Osteoblast (primary cell): ENCODE data around the gene RPS6KA3. TPM values are rescaled to one million over a fixed set of nuclear protein-coding genes. Genes with fewer than 3 reads are reported as not detected.

ENCODE experiments used
- DNase-seq: peaks from one replicate; pipeline ENCODE4 v3.0.0; 2011; ENCODE audit warnings: low spot score, mixed read lengths; ENCODE audit not compliant: insufficient read length; ENCODE audit errors: missing footprints
- H2AFZ ChIP-seq: 2 replicates; pipeline ENCODE4 v1.6.0; 2011; ENCODE audit warnings: mild to moderate bottlenecking, low read length
- H3K27ac ChIP-seq: 2 replicates; pipeline ENCODE4 v1.5.1; 2011; ENCODE audit warnings: mild to moderate bottlenecking, low read depth, low read length, moderate library complexity
- H3K27me3 ChIP-seq: 2 replicates; pipeline ENCODE4 v1.6.0; 2012; ENCODE audit warnings: mild to moderate bottlenecking, control low read depth, inconsistent platforms, low read length, moderate library complexity; ENCODE audit not compliant: insufficient read depth
- H3K36me3 ChIP-seq: 2 replicates; pipeline ENCODE4 v1.5.1; 2011; ENCODE audit warnings: mild to moderate bottlenecking, low read length, control low read depth, moderate library complexity; ENCODE audit not compliant: insufficient read depth
- H3K4me1 ChIP-seq: 2 replicates; pipeline ENCODE4 v1.5.1; 2011; ENCODE audit warnings: mild to moderate bottlenecking, low read length, control low read depth, moderate library complexity; ENCODE audit not compliant: insufficient read depth
- H3K4me2 ChIP-seq: 2 replicates; pipeline ENCODE4 v1.6.0; 2011; ENCODE audit warnings: mild to moderate bottlenecking, low read length; ENCODE audit not compliant: insufficient read depth
- H3K4me3 ChIP-seq: fragments of 200-600 bp; sonication (generic); 3 replicates; pipeline ENCODE4 v1.5.1; 2012; ENCODE audit warnings: mild to moderate bottlenecking, low read length, inconsistent platforms; ENCODE audit not compliant: insufficient read depth
- H3K79me2 ChIP-seq: 2 replicates; pipeline ENCODE4 v1.6.0; 2012; ENCODE audit warnings: mild to moderate bottlenecking, low read length, control low read depth, inconsistent platforms; ENCODE audit not compliant: insufficient read depth
- H3K9me3 ChIP-seq: 2 replicates; pipeline ENCODE4 v1.5.1; 2011; ENCODE audit warnings: low read depth, low read length, control low read depth
- H4K20me1 ChIP-seq: 2 replicates; pipeline ENCODE4 v1.6.0; 2012; ENCODE audit warnings: mild to moderate bottlenecking, low read length, control low read depth; ENCODE audit not compliant: insufficient read depth
- CTCF ChIP-seq: IDR thresholded peaks from 2 replicates; pipeline ENCODE4 v1.5.1; 2011; ENCODE audit warnings: mild to moderate bottlenecking, low read depth, low read length, moderate library complexity; ENCODE audit errors: extremely low read depth
- total RNA-seq: library from RNA; depleted of rRNA; stranded (reverse); fragments of >200 nt; gene quantifications from 2 replicates; pipeline ENCODE4 v1.2.3, GENCODE V29; 2012

Gene RPS6KA3
- total RNA-seq, 1 donor = 54.6 TPM

GRCh38 chrX:20227116-20227515, 39.6 kb downstream of the RPS6KA3 start:
- H3K4me3 ChIP-seq = no peak overlapping the region
- H3K4me2 ChIP-seq = no peak overlapping the region
- H3K27ac ChIP-seq = no peak overlapping the region
- no peaks in the 10 kb centered on the region for H3K9me3 ChIP-seq
- no peak for TF ChIP-seq CTCF
- H2AFZ ChIP-seq = no peak overlapping the region
- no peaks in the 10 kb centered on the region for H3K36me3 ChIP-seq
- peaks cover under 1% of the 10 kb centered on the region for H3K79me2 ChIP-seq
- no peaks in the 10 kb centered on the region for H3K27me3 ChIP-seq
- H3K4me1 ChIP-seq = peaks cover 3% of the 10 kb centered on the region
- DNase-seq = no peak
- no peaks in the 10 kb centered on the region for H4K20me1 ChIP-seq

- no peaks in the 10 kb centered on the region for H3K9me3 ChIP-seq
- DNase-seq = no peak
- no peak overlapping the region for H3K27ac ChIP-seq
- H3K79me2 ChIP-seq = peaks cover 4% of the 10 kb centered on the region
- H3K36me3 ChIP-seq = no peaks in the 10 kb centered on the region
- no peak overlapping the region for H3K4me3 ChIP-seq
- no peak overlapping the region for H2AFZ ChIP-seq
- H3K4me2 ChIP-seq = no peak overlapping the region
- H3K27me3 ChIP-seq = no peaks in the 10 kb centered on the region
- peaks cover 3% of the 10 kb centered on the region for H3K4me1 ChIP-seq
- no peak for TF ChIP-seq CTCF
- H4K20me1 ChIP-seq = no peaks in the 10 kb centered on the region
Measured at GRCh38 chrX:20225488-20225833, 41.2 kb downstream of the RPS6KA3 start.

GRCh38 chrX:20224814-20225487, 41.8 kb downstream of the RPS6KA3 start:
- H3K4me1 ChIP-seq = peaks cover 3% of the 10 kb centered on the region
- no peak overlapping the region for H3K4me2 ChIP-seq
- H4K20me1 ChIP-seq = no peaks in the 10 kb centered on the region
- no peaks in the 10 kb centered on the region for H3K9me3 ChIP-seq
- H3K4me3 ChIP-seq = no peak overlapping the region
- peaks cover 7% of the 10 kb centered on the region for H3K79me2 ChIP-seq
- TF ChIP-seq CTCF = no peak
- H3K36me3 ChIP-seq = no peaks in the 10 kb centered on the region
- H3K27ac ChIP-seq = no peak overlapping the region
- DNase-seq = no peak
- H3K27me3 ChIP-seq = no peaks in the 10 kb centered on the region
- no peak overlapping the region for H2AFZ ChIP-seq

GRCh38 chrX:20221902-20222301, 44.8 kb downstream of the RPS6KA3 start:
- peaks cover 2% of the 10 kb centered on the region for H4K20me1 ChIP-seq
- H3K4me2 ChIP-seq = no peak overlapping the region
- no peak for TF ChIP-seq CTCF
- no peaks in the 10 kb centered on the region for H3K36me3 ChIP-seq
- no peaks in the 10 kb centered on the region for H3K9me3 ChIP-seq
- no peak overlapping the region for H3K4me3 ChIP-seq
- no peak overlapping the region for H3K27ac ChIP-seq
- H3K79me2 ChIP-seq = peaks cover 7% of the 10 kb centered on the region
- no peak overlapping the region for H2AFZ ChIP-seq
- H3K4me1 ChIP-seq = peaks cover 9% of the 10 kb centered on the region
- DNase-seq = no peak
- no peaks in the 10 kb centered on the region for H3K27me3 ChIP-seq
